GM23338 (cell line): ENCODE results near the gene PLBD2. TPM values are rescaled to one million over a fixed set of nuclear protein-coding genes. Genes with fewer than 3 reads are reported as not detected.

Experiments used
- ATAC-seq: fragments of 200-7000 bp; cut with Tn5 transposase; 3 replicates; pipeline ENCODE4 v1.9.1; 2020
- DNase-seq: peaks from one replicate; pipeline ENCODE4 v3.0.0-alpha.2; 2015; ENCODE audit warnings: low spot score
- H2AFZ ChIP-seq: fragments of 200-600 bp; sonication (generic); 2 replicates; pipeline ENCODE4 v1.8.0; 2016; ENCODE audit warnings: antibody characterized with exemption, mild to moderate bottlenecking, moderate library complexity
- H3F3A ChIP-seq: fragments of 200-600 bp; sonication (generic); replicated peaks from 2 replicates; pipeline ENCODE4 v1.8.0; 2017; ENCODE audit warnings: antibody characterized with exemption, mixed run types, low read depth
- H3K27ac ChIP-seq: fragments of 200-600 bp; sonication (generic); 2 replicates; pipeline ENCODE4 v1.6.1; 2016; ENCODE audit warnings: low read depth
- H3K27me3 ChIP-seq: fragments of 200-600 bp; sonication (generic); 2 replicates; pipeline ENCODE4 v1.8.0; 2016; ENCODE audit warnings: mild to moderate bottlenecking, mixed run types, moderate library complexity; ENCODE audit not compliant: insufficient read depth
- H3K36me3 ChIP-seq: fragments of 200-600 bp; sonication (generic); 2 replicates; pipeline ENCODE4 v1.8.0; 2016; ENCODE audit warnings: mild to moderate bottlenecking; ENCODE audit not compliant: insufficient read depth
- H3K4me1 ChIP-seq: fragments of 200-600 bp; sonication (generic); 2 replicates; pipeline ENCODE4 v1.8.0; 2016; ENCODE audit warnings: mild to moderate bottlenecking, moderate library complexity; ENCODE audit not compliant: insufficient read depth
- H3K4me2 ChIP-seq: fragments of 200-600 bp; sonication (generic); 2 replicates; pipeline ENCODE4 v1.7.1; 2017; ENCODE audit warnings: mixed run types
- H3K4me3 ChIP-seq: fragments of 200-600 bp; sonication (generic); 2 replicates; pipeline ENCODE4 v1.6.1; 2016; ENCODE audit warnings: mixed run types
- H3K79me2 ChIP-seq: fragments of 200-600 bp; sonication (generic); replicated peaks from 2 replicates; pipeline ENCODE4 v1.8.0; 2017; ENCODE audit warnings: mild to moderate bottlenecking; ENCODE audit not compliant: insufficient read depth
- H3K9me2 ChIP-seq: fragments of 200-600 bp; sonication (generic); 2 replicates; pipeline ENCODE4 v1.8.0; 2017; ENCODE audit not compliant: insufficient read depth
- H4K20me1 ChIP-seq: fragments of 200-600 bp; sonication (generic); replicated peaks from 2 replicates; pipeline ENCODE4 v1.8.0; 2017; ENCODE audit warnings: mild to moderate bottlenecking; ENCODE audit not compliant: insufficient read depth
- H3K27ac Mint-ChIP-seq: 2 replicates; pipeline ENCODE4 v1.8.0; 2020; ENCODE audit warnings: inconsistent platforms, mild to moderate bottlenecking, moderate library complexity, mixed read lengths
- H3K27me3 Mint-ChIP-seq: 3 replicates; pipeline ENCODE4 v1.8.0; 2022; ENCODE audit warnings: low read depth, mild to moderate bottlenecking, moderate library complexity, mixed read lengths, inconsistent platforms; ENCODE audit not compliant: insufficient read depth, poor library complexity
- H3K36me3 Mint-ChIP-seq: 3 replicates; pipeline ENCODE4 v1.8.0; 2021; ENCODE audit warnings: low read depth, mild to moderate bottlenecking, inconsistent platforms, moderate library complexity, mixed read lengths
- H3K4me1 Mint-ChIP-seq: 3 replicates; pipeline ENCODE4 v1.8.0; 2020; ENCODE audit warnings: mild to moderate bottlenecking, inconsistent platforms, mixed read lengths
- H3K4me3 Mint-ChIP-seq: 3 replicates; pipeline ENCODE4 v1.8.0; 2021; ENCODE audit warnings: moderate library complexity, mild to moderate bottlenecking, inconsistent platforms, mixed read lengths
- H3K9me3 Mint-ChIP-seq: 3 replicates; pipeline ENCODE4 v1.8.0; 2020; ENCODE audit warnings: moderate library complexity, mild to moderate bottlenecking, inconsistent platforms, mixed read lengths
- CTCF ChIP-seq, 2 experiments: fragments of 200-600 bp in 1 of 2; sonication (generic) in 1 of 2; conservative IDR thresholded peaks; 2 replicates each; pipeline versions ENCODE4 v1.5.1 to v1.6.1; 2016 to 2017; ENCODE audit warnings: antibody characterized with exemption in 2 of 2, low read depth in 2 of 2, mild to moderate bottlenecking in 2 of 2, moderate library complexity in 1 of 2
- ETS1 ChIP-seq: IDR thresholded peaks from 2 replicates; pipeline ENCODE4 v1.6.1; 2016; ENCODE audit warnings: antibody characterized with exemption
- EZH2 ChIP-seq: fragments of 200-600 bp; sonication (generic); IDR thresholded peaks from one replicate; pipeline ENCODE4 v1.8.0; 2017; ENCODE audit warnings: antibody characterized with exemption, mild to moderate bottlenecking, low read depth; ENCODE audit not compliant: unreplicated experiment
- EZH2phosphoT487 ChIP-seq: fragments of 200-600 bp; sonication (generic); IDR thresholded peaks from one replicate; pipeline ENCODE4 v1.8.1; 2018; ENCODE audit warnings: antibody characterized with exemption; ENCODE audit not compliant: unreplicated experiment
- JUNB ChIP-seq: IDR thresholded peaks from one replicate; pipeline ENCODE4 v1.6.1; 2016; ENCODE audit warnings: antibody characterized with exemption; ENCODE audit not compliant: unreplicated experiment
- NANOG ChIP-seq: IDR thresholded peaks from 2 replicates; pipeline ENCODE4 v1.6.1; 2016; ENCODE audit warnings: antibody characterized with exemption, borderline replicate concordance
- POLR2AphosphoS5 ChIP-seq: IDR thresholded peaks from 2 replicates; pipeline ENCODE4 v1.6.1; 2016; ENCODE audit warnings: antibody characterized with exemption, low read depth
- REST ChIP-seq: IDR thresholded peaks from one replicate; pipeline ENCODE4 v1.6.1; 2018; ENCODE audit warnings: antibody characterized with exemption; ENCODE audit not compliant: unreplicated experiment
- STAT1 ChIP-seq: IDR thresholded peaks from one replicate; pipeline ENCODE4 v1.6.1; 2016; ENCODE audit warnings: antibody characterized with exemption; ENCODE audit not compliant: unreplicated experiment
- ZNF114 ChIP-seq: fragments of 250-450 bp; sonication (Bioruptor Pico); IDR thresholded peaks from 2 replicates; pipeline ENCODE4 v1.5.0; 2020; ENCODE audit warnings: mild to moderate bottlenecking, moderate library complexity
- ZNF331 ChIP-seq: fragments of 250-450 bp; sonication (Bioruptor Pico); IDR thresholded peaks from 2 replicates; pipeline ENCODE4 v1.5.0; 2020; ENCODE audit warnings: low read depth, mild to moderate bottlenecking, moderate library complexity
- ZNF462 ChIP-seq: fragments of 250-450 bp; sonication (Bioruptor Pico); IDR thresholded peaks from 2 replicates; pipeline ENCODE4 v1.5.0; 2020; ENCODE audit warnings: mild to moderate bottlenecking, moderate library complexity
- polyA plus RNA-seq: library from polyadenylated mRNA; unstranded; fragments of >200 nt; fragmentation: Nextera tagmentation; extraction: Ambion mirVana; gene quantifications from 2 replicates; pipeline ENCODE4 v1.2.1, GENCODE V29; 2016
- total RNA-seq: library from RNA; depleted of rRNA; stranded (reverse); fragments of >200 nt; shearing (Covaris generic); gene quantifications from 2 replicates; pipeline ENCODE4 v1.2.3, GENCODE V29; 2014

Gene PLBD2
- total and polyA plus RNA-seq, 2 experiments from 2014 or later, result 10.2 to 37.1 TPM

GRCh38 chr12:113413488-113413939 is 55.1 kb downstream of the PLBD2 start:
- Histone ChIP-seq H3K79me2 (no peaks in the 10 kb centered on the region), H3K9me2 (no peaks in the 10 kb centered on the region), H3K27ac (no peak overlapping the region), H3K4me2 (no peak overlapping the region), H3K36me3 (no peaks in the 10 kb centered on the region), H3K27me3 (no peaks in the 10 kb centered on the region), H3K4me1 (no peaks in the 10 kb centered on the region), H3F3A (no peaks in the 10 kb centered on the region), H4K20me1 (no peaks in the 10 kb centered on the region), H3K4me3 (no peak overlapping the region), H2AFZ (no peak overlapping the region)
- H3K27me3 Mint-ChIP-seq, result peaks cover 12% of the 10 kb centered on the region
- H3K27ac Mint-ChIP-seq, result no peak overlapping the region
- TF ChIP-seq NANOG (no peak), EZH2phosphoT487 (no peak), STAT1 (no peak), CTCF (conservative IDR thresholded peaks at IDR 0.05; ENCODE audit: low read depth in 2 of 2) (no peak), REST (no peak), ZNF462 (no peak), JUNB (no peak), ETS1 (no peak), ZNF114 (no peak), POLR2AphosphoS5 (no peak), EZH2 (no peak), ZNF331 (no peak)
- no peaks in the 10 kb centered on the region for H3K36me3 Mint-ChIP-seq
- DNase-seq (no peak), ATAC-seq (no peak; the same call in 2 of the 3 replicates)
- no peaks in the 10 kb centered on the region for H3K9me3 Mint-ChIP-seq
- peaks cover 8% of the 10 kb centered on the region; the same call in 2 of the 3 replicates for H3K4me1 Mint-ChIP-seq
- H3K4me3 Mint-ChIP-seq, result no peak overlapping the region
